Smooth muscle cell (in vitro differentiated cells): Measurements from ENCODE around the gene TBPL1. TPM values are rescaled to one million over a fixed set of nuclear protein-coding genes. Genes with fewer than 3 reads are reported as not detected.

ENCODE experiments used
- DNase-seq: peaks from one replicate; lab custom pipeline; 2025; ENCODE audit not compliant: unreplicated experiment; lab: John Stamatoyannopoulos, UW
- H2AFZ ChIP-seq: fragments of 200-600 bp; sonication (generic); 2 replicates; pipeline ENCODE4 v1.6.0; 2016; ENCODE audit warnings: antibody characterized with exemption, low read depth, mild to moderate bottlenecking
- H3F3A ChIP-seq: fragments of 200-600 bp; sonication (generic); 2 replicates; pipeline ENCODE4 v1.6.0; 2017; ENCODE audit warnings: antibody characterized with exemption, low read depth
- H3K27ac ChIP-seq: fragments of 200-600 bp; sonication (generic); 2 replicates; pipeline ENCODE4 v1.5.1; 2016; ENCODE audit warnings: low read depth, mild to moderate bottlenecking
- H3K27me3 ChIP-seq: fragments of 200-600 bp; sonication (generic); 2 replicates; pipeline ENCODE4 v1.6.1; 2016; ENCODE audit warnings: low read depth, mild to moderate bottlenecking
- H3K36me3 ChIP-seq: fragments of 200-600 bp; sonication (generic); 2 replicates; pipeline ENCODE4 v1.5.1; 2016; ENCODE audit warnings: low read depth
- H3K4me1 ChIP-seq: fragments of 200-600 bp; sonication (generic); 2 replicates; pipeline ENCODE4 v1.5.1; 2016; ENCODE audit warnings: low read depth
- H3K4me2 ChIP-seq: fragments of 200-600 bp; sonication (generic); 2 replicates; pipeline ENCODE4 v1.6.0; 2016; ENCODE audit warnings: mild to moderate bottlenecking
- H3K4me3 ChIP-seq: fragments of 200-600 bp; sonication (generic); 2 replicates; pipeline ENCODE4 v1.5.1; 2016; ENCODE audit warnings: mild to moderate bottlenecking
- H3K79me2 ChIP-seq: fragments of 200-600 bp; sonication (generic); 2 replicates; pipeline ENCODE4 v1.6.0; 2016; ENCODE audit warnings: low read depth, mild to moderate bottlenecking
- H3K9ac ChIP-seq: fragments of 200-600 bp; sonication (generic); 2 replicates; pipeline ENCODE4 v1.6.0; 2016; ENCODE audit warnings: low read depth
- H3K9me3 ChIP-seq: fragments of 200-600 bp; sonication (generic); replicated peaks from 2 replicates; pipeline ENCODE4 v1.5.1; 2016; ENCODE audit warnings: low read depth
- H4K20me1 ChIP-seq: fragments of 200-600 bp; sonication (generic); 2 replicates; pipeline ENCODE4 v1.6.0; 2016; ENCODE audit warnings: low read depth
- WGBS: methylation state at CpG from one replicate; pipeline ENCODE4 v1.1.7; 2016; ENCODE audit warnings: low lambda C conversion rate; 5-methylcytosine and 5-hydroxymethylcytosine counted together
- polyA plus RNA-seq: library from polyadenylated mRNA; unstranded; fragments of >200 nt; fragmentation: Nextera tagmentation; extraction: Ambion mirVana; gene quantifications from 2 replicates; pipeline ENCODE4 v1.2.1, GENCODE V29; 2016
- small RNA-seq: library from RNA; depleted of rRNA; stranded (forward); fragments of <200 nt; gene quantifications from one replicate; pipeline ENCODE3, GENCODE V24; 2014
- total RNA-seq: library from RNA; depleted of rRNA; stranded (reverse); fragments of >200 nt; gene quantifications from 2 replicates; pipeline ENCODE4 v1.2.3, GENCODE V29; 2014
- TF ChIP-seq, protein P1 (sequence below): fragments of 200-600 bp; sonication (generic); IDR thresholded peaks from 2 replicates; pipeline ENCODE4 v1.5.1; 2017; ENCODE audit warnings: borderline replicate concordance, mild to moderate bottlenecking, antibody characterized with exemption; ENCODE audit not compliant: insufficient read depth, poor library complexity, severe bottlenecking

Gene TBPL1
- total and polyA plus RNA-seq, 2 experiments from 2014 or later, result 35.2 to 46.9 TPM

DNA sequence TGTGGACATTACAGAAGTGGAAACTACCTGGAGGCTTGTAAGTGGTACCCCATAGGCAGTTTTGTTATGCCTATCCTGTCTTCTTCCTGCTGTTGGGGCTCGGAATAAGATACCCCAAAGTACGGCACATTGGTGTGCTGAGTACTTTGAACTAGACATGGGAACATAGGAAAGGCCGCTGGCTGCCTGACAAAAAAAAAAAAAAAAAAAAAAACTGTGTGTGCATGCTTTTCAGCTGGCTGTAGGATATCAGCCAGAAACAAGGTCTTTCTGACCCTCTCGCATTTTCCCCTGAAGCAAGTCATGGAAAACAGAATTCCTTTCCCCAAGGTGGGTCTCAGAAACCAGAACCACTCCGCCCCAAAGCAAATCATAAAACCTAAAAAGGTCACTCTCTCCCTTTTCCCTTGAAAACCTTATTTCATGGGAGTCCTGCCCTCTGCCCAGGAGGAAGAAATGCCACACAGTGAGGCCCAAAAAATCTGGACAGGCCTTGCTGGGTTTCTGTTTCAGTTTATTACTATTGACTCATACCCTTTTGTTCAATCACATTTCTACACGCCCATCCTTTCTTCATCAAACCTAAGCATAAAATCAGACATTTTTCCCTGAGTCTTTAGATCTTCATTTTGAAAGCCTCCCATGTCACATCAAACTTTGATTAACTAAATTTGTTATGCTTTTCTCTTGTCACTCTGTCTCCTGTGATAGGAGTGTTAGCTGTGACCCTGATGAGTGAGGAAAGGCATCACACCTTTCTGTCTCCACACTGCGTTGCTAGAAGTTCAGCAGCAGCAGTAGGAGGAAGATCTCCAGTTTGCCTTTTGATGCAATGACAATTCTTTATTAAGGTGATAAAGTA is 82.2 kb downstream of the TBPL1 start:
- no peaks in the 10 kb centered on the region for H4K20me1 ChIP-seq
- H3K4me3 ChIP-seq, result no peak overlapping the region
- no peaks in the 10 kb centered on the region for H3K27me3 ChIP-seq
- WGBS, result 84% methylated on average over 7 of the region's 7 CpGs
- DNase-seq, result no peak
- H3K79me2 ChIP-seq, result no peaks in the 10 kb centered on the region
- no peaks in the 10 kb centered on the region for H3F3A ChIP-seq
- H3K27ac ChIP-seq, result peak overlapping the region; percentile 56
- TF ChIP-seq, protein P1, sequence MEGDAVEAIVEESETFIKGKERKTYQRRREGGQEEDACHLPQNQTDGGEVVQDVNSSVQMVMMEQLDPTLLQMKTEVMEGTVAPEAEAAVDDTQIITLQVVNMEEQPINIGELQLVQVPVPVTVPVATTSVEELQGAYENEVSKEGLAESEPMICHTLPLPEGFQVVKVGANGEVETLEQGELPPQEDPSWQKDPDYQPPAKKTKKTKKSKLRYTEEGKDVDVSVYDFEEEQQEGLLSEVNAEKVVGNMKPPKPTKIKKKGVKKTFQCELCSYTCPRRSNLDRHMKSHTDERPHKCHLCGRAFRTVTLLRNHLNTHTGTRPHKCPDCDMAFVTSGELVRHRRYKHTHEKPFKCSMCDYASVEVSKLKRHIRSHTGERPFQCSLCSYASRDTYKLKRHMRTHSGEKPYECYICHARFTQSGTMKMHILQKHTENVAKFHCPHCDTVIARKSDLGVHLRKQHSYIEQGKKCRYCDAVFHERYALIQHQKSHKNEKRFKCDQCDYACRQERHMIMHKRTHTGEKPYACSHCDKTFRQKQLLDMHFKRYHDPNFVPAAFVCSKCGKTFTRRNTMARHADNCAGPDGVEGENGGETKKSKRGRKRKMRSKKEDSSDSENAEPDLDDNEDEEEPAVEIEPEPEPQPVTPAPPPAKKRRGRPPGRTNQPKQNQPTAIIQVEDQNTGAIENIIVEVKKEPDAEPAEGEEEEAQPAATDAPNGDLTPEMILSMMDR, result no peak
- peak overlapping the region; percentile 23 for H3K9ac ChIP-seq
- no peak overlapping the region for H2AFZ ChIP-seq
- H3K9me3 ChIP-seq, result no peaks in the 10 kb centered on the region
- H3K36me3 ChIP-seq, result no peaks in the 10 kb centered on the region
- no peak overlapping the region for H3K4me2 ChIP-seq
- peaks cover 3% of the 10 kb centered on the region for H3K4me1 ChIP-seq

DNA sequence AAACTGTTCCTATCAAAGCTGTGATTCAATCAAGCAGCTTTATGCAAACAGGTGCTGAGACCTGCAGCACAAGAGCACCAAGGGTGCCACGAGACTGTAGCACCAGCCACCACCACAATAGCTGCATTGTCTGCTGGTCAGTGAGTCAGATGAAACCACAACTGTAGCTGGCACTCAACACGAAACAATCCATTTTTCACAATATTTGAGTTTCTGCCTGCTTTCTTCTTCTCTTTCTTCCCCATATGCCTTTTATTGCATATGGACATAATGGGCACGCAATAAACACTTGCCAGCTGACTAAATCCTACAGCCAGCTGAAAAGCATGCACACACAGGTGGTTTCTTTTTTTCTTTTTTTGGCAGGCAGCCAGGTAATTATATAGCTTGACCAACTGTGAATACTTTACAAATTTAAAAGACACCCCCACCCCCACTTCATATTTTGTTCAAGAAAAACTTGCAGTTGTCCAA is 82.8 kb downstream of the TBPL1 start:
- Histone ChIP-seq H4K20me1 (no peaks in the 10 kb centered on the region), H3K9me3 (no peaks in the 10 kb centered on the region), H3K36me3 (no peaks in the 10 kb centered on the region), H3K9ac (peak overlapping the region; percentile 23), H3K27me3 (no peaks in the 10 kb centered on the region), H3K4me1 (peaks cover 3% of the 10 kb centered on the region), H3K27ac (peak overlapping the region; percentile 56), H3K79me2 (no peaks in the 10 kb centered on the region), H3K4me2 (no peak overlapping the region), H3K4me3 (no peak overlapping the region), H3F3A (no peaks in the 10 kb centered on the region), H2AFZ (no peak overlapping the region)
- DNase-seq, result no peak
- 76% methylated on average over 3 of the region's 3 CpGs for WGBS
- TF ChIP-seq, protein P1, result no peak

DNA sequence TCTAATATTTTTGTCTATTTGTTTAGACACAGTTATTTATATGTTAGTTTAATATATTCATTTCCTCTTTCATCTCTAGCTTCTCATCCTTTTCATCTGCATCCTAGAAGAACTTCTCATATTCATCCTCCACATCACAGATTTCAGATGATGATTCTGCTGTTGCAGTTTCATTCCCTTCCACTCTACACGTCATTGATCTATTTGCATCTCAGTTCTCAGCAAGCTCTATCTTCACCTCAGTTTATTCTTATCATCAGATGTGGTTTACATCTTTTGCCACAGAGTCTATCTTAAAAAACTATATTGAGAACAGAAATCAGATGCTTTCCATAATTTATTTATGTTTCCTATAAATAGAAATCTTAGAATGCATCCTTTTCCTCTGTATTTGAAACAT is 86.1 kb downstream of the TBPL1 start:
- no peak overlapping the region for H3K9ac ChIP-seq
- no peaks in the 10 kb centered on the region for H3K79me2 ChIP-seq
- no peaks in the 10 kb centered on the region for H3K36me3 ChIP-seq
- H3K27me3 ChIP-seq, result no peaks in the 10 kb centered on the region
- H3K27ac ChIP-seq, result no peak overlapping the region
- H4K20me1 ChIP-seq, result no peaks in the 10 kb centered on the region
- TF ChIP-seq, protein P1, result no peak
- no peaks in the 10 kb centered on the region for H3K9me3 ChIP-seq
- H3K4me2 ChIP-seq, result no peak overlapping the region
- WGBS, result 84% methylated on average over 1 of the region's 1 CpG
- no peak overlapping the region for H3K4me3 ChIP-seq
- no peaks in the 10 kb centered on the region for H3F3A ChIP-seq
- no peak for DNase-seq
- no peak overlapping the region for H2AFZ ChIP-seq
- H3K4me1 ChIP-seq, result peaks cover 6% of the 10 kb centered on the region

Small RNA genes within 50 kb of the gene (small RNA-seq; reads per million reads assigned to genes)
- gene AL449363.1, result not detected

Other genes with a start within 250 kb of the TBPL1 start
- 1.2 and 1.3 TPM in 2 replicates for gene TCF21, start 64.1 kb upstream of the TBPL1 start, total RNA-seq
- 2.4 and 3.3 TPM in 2 replicates for gene TCF21, start 64.1 kb upstream of the TBPL1 start, polyA plus RNA-seq
- gene SLC2A12, start 99.4 kb downstream of the TBPL1 start, total RNA-seq, result 1.8 and 2.3 TPM in 2 replicates
- 0.08 and 0.67 TPM in 2 replicates for gene SLC2A12, start 99.4 kb downstream of the TBPL1 start, polyA plus RNA-seq